HT1080 (cell line): ENCODE measurements around the gene TAGLN2. TPM values are rescaled to one million over a fixed set of nuclear protein-coding genes. Genes with fewer than 3 reads are reported as not detected.

ENCODE experiments used
- DNase-seq: peaks from one replicate; pipeline ENCODE4 v3.0.0-alpha.2; 2015; ENCODE audit warnings: low read depth
- total RNA-seq: library from RNA; depleted of rRNA; stranded (reverse); fragments of >200 nt; shearing (Covaris generic); gene quantifications from 2 replicates; pipeline ENCODE4 v1.2.3, GENCODE V29; 2014

The TAGLN2 gene
- total RNA-seq, 1 experiment from 2014 or later = 859 TPM

DNA sequence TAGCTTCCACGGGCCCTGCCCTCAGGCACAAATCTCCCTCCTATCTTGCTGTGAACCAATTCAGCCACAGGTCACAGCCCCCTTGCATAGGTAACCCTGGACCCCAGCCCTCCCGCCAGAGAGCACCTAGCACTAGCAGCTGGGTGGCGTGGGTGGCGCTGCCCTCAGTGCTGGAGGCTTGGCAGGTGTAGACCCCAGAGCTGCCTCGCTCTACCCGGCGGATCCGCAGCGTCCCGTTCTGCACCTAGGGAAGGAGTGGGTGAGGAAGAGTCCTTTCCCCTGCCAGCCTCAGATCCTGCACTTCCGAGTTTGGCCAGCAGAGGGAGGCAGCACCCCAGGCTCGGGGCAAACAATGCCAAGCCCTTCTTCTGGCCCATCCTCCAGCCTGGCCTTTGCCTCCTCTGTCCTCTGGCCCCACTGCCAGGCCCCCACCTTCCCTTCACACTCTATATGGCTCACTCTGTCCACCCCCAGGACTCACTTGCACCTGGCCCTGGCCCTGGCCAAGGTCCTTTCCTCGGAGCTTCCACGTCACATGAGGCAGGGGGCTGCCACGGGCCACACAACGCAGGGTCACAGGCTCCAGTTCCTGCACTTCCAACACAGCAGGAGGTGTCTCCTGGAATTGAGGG is 11.1 kb upstream of the TAGLN2 start:
- peak; percentile 64 for DNase-seq

DNA sequence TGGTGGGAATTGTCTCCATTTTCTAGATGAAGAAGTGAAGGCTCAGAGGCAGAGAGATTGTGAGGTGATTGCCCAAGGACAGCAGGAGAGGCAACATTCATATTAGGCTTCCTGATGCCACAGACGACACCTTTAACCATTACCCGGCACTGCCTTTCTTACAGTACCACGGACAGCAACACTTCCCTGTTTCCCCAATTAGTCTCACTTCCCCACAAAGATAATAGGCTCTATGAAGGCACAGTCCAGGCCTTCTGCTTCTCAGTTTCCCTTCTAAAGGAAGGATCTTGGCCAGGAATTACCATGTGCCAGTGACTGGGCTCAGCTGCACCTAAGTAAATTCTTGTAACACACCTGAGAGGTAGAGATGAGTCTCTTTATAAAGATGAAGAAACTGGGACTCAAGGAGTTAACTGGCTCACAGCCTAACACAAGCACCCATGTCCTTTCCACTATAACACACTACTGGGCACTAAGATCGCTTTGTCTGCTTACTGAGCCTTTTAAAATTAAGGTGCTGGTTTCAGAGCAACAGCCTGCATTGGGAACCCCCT is 10.5 kb upstream of the TAGLN2 start:
- no peak for DNase-seq

DNA sequence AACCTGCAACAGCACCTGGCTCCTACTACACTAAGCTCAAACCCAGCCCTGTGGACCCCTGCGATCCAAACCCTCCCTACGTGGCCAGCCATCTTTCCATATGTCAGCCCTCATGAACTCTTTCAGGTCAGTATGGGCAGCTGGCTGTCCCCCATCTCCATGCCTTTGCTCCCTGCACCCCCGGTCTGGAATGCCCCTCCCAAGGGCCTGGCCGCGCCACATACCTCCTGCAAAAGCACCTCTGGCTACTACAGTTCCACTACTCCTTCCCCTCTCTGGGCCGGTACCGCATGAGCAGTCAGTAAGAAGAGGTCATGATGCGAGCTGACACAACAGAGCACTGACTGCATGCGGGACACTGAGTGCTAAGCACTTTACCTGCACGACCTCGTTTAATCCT is 10.0 kb upstream of the TAGLN2 start:
- no peak for DNase-seq

DNA sequence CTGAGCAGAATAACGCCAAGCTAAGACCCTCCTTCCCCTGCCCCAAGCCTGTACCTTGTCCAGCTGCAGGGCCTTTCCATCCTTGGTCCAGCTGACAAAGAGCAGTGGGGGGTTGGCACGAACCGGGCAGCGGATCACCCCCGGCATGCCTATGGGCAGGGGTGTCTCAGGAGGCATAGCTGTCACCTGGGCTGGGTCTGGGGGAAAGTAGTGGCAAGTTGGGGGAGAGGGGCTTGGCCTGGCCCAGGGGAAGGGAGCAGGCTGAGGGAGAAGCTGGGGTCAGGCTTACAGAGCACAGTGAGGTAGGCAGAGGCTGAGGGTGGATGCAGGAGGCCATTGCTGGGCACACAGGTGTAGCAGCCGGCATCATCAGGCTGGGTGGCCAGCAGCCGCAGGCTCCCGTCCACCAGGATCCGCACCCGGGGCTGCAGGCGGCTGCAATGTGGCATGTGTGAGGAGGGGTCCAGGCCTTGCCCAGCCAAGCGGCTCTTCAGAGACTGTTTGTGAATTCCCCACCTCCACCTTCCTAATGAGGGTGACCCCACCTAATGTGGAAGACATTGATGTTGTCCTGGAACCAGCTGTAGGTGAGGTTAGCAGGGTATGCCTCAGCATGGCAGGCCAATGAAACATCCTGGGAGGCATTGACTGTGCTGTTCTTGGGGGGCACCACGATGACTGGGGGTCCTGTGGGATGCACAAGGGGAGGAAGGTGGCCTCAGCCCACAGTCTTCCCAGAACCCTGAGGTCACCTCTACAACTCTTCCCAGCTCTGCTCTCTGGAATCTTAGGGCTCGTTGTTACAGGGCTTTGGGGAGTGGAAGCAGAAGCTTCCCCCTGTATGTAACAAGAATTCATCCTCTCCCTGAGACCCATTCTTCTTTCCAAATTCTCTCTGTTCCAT is 9.1 kb upstream of the TAGLN2 start:
- DNase-seq = no peak

DNA sequence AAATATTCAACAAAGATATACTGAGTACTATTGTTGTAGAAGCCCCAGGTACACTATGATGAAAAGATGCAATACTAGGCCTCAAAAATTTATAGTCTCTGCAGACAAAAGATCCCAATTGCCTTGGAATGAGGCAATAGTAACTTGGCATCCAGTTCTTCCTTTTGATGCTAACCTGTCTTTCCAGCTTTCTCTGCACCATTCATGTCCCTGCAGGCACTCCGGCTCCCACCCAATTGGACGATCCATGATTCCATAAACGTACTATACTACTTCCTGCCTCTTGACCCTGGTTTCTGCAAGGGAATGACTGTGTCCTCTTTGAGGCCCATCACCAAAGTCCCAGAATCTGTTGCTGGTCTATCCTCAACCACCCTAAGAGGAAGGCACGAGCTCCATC is 8.0 kb upstream of the TAGLN2 start:
- no peak for DNase-seq

DNA sequence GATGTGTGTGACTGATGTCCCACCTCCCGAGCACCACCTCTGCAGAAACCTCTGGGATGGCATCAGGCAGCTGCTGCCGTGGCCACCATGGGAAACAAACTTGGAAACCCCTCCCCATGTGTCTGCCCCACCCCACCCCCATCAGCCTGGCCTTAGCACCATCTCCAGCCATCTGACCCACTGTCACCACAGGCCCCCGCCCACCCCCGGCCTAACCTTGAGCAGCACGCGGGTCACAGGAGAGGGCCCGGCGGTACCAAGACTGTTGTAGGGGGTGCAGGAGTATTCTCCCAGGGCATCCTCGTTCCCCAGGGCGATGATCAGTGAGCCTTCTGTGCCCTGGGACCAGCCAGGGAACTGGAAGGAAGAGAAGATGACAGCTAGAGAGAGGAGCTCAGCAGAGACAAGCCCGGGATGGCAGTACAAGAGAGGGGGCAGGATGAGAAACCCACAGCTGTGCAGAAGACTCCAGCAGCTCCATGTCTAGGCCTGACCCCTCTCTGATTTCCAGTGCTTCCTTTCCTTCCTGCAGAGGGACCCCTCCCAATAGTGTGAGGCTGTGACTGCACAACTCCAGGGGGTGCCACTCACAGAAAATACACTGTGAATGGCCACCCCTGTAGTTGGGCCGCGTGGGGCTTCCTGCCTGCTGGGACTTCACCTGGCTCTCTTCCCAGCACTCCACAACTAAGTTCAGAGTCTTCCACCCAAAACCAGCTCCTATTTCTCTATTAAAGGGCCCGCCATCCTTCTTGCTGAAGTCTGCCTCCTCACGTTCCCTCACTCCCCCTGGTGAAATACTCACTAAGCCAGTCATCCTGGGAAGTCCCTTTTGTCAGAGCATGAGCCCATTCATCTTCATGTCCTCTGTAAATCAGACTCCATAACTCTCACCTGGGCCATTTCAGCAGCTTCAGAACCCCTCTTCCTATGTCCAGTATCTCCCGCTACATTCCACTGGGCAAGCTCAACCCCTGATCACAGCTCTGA is 7.3 kb upstream of the TAGLN2 start:
- no peak for DNase-seq

DNA sequence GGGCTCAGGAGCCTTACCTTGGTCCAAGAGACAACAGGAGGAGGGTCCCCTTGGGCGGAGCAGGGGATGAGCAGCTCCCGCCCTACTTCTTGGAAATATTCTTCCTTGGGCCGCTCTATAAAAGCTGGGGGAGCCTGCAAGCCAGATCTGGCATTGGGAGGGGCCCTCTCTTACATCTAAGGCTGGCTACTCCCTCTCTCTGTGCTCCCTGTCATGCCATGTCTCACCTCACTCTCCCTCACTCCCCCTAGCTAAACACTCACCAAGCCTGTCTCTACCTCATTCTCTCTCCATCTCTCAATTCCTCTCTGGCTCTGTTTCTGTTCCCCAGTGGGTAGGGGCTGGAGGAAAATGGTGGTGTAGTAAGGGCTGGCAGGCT is 6.5 kb upstream of the TAGLN2 start:
- DNase-seq = no peak

DNA sequence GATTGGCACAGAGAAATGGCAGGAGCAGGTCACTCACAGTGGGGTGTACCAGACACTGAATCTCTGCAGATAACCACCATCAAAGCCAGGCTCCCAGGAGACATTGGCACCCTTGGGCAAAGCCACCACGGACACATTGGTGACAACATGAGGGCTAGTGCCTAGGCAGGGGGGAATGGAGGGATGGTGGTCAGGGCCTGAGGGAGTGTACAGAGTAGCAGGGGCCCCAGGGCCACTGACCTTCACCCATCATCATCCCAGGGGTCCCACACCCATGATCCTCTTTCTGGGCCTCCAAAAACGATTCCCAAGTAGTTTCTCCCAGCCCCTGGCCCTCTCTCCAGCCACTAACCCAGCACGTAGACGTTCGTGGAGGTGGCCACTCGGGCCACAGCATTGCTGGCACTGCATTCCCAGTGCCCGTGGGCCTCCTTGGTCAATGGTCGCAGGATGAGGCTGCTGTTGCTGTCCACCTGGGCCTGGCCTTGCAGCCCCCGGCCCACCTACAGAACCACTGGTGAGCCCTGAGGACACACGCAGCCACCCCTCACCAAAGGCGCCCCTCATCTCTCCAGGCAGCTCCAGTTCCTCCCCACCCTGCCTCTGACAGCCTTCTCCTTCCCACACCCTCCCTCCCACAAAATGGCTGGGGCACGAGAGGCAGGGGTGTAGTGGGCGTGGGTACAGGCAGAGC is 5.9 kb upstream of the TAGLN2 start:
- no peak for DNase-seq

DNA sequence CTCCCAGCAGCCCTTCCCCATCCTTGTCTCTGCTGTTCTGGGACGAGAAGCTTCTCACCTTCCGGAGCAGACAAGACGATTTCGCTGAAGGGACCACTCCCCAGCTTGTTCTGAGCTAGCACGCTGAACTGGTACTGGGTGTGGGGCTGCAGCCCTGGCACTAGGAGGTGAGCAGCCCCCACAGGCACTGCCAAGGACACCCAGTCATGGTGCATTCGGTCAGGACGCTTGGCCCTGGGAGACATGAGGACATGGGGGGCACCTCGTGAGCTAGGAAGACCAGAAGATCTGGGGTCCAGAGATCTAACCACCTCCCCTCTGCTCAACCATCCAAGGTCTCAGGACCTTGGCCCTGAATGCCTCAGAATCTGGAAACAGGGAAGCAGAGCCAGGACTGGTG is 5.3 kb upstream of the TAGLN2 start:
- no peak for DNase-seq

DNA sequence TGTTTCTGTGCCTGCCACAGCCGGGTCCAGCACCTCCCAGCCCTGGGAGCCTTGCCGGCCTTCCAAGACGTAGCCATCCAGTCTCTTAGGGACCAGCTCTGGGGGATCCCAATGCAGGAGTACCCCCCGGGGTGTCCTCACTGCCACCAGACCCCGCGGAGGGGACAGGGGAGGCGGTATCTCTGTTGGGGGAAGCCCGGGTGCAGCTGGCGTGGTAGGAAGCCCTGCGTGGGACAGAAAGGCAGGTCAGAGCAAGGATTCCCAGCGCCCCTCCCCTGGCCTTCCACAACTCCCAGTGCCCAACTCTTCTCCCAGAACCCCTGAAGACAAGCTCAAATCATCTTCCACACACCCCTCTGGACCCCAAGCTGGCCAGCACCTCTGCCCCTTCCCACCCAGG is 4.9 kb upstream of the TAGLN2 start:
- no peak for DNase-seq

DNA sequence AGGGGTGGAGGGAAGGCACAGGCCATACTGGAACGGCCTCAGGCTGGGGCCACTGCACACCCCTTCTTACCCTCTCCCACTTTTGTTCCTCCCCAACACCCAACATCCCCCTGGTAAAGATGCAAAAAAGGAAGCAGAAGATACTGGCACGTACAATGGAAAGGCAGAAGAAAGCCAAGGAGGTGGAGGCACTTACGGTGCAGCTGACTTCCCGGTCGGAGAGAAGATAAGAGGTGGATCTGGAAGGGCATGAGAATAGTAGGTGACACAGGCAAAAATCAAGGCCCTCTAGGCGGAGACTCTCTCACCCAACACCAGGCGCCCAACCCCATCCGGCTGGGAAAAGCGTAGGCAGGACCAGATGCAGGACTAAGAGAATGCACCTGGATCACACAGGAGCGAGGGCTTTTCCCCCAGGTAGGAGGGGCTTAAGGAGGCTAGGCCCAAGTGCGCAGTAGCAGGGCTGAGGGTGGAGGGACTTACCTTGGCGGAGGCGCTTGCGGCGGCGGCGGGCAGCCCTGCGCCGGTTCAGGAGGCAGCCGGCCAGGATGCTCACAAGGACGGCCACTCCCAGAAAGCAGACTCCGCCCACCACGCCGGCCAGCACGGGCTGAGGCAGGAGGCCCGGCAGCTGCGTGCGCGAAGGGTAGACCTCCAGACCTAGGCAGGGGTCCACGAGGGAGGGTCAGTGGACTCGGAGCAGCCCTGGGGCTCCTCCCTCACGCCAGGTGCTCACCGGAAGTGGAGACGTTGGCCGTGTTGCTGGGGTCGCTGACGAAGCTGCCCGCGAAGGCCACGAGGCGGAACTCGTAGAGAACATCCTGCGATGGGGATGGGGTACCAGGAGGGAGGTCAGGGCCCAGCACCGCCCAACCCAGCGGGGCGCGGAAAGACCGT is 4.1 kb upstream of the TAGLN2 start:
- no peak for DNase-seq

DNA sequence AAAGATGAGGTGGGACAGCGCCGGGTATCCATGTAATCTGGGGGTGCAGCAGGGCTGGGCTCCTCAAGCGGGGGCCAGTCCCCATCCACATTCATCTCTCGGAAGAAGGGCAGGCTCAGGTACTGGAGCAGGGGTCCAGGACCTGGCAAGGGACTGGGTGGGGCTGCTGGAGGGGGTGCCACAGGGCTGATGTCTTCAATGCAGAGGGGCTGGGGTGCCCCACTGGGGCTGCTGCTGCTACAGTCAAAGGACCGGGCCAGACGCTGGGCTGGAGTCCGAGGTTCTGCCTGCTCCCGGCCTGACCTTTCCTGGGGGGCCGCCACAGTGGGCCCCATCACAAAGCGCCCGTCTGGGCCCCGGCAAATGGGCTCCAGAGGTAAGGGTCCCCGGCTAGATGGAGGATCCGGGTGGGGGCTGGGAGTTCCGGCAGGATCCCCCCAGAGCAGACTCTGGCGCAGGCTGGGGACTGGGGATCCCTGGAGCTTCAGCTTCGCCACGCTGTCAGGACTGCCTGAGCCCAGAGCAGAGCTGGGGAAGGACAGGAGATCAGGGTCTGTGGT is 3.3 kb upstream of the TAGLN2 start:
- no peak for DNase-seq

DNA sequence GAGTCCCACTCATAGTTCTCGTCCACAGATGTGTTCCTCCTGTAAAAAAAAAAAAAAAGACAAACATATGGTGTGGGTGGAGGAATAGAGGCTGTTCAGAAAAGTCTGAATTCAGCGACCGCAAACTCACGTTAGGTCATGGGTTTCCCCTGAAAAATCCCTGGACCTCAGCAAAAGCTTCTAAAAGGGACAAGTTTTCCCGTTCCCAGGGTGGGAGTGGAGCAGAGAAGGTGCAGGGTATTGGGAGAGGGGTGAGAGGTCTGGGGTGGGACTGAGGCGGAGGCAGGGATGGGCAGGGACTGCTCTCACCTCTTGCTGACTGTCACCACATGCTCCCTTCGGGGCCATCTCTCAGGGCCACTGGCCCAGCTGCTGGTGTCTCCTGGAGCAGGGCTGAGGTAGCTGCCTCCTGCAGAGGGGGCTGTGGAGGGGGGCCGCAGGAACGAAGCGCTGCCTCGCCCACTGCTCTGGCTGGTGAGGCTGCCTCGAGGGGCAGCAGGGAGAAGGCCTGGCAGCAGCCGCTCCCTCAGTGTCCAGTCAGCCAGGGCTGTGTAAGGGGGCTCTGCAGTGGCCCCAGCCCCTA is 2.6 kb upstream of the TAGLN2 start:
- DNase-seq = no peak

DNA sequence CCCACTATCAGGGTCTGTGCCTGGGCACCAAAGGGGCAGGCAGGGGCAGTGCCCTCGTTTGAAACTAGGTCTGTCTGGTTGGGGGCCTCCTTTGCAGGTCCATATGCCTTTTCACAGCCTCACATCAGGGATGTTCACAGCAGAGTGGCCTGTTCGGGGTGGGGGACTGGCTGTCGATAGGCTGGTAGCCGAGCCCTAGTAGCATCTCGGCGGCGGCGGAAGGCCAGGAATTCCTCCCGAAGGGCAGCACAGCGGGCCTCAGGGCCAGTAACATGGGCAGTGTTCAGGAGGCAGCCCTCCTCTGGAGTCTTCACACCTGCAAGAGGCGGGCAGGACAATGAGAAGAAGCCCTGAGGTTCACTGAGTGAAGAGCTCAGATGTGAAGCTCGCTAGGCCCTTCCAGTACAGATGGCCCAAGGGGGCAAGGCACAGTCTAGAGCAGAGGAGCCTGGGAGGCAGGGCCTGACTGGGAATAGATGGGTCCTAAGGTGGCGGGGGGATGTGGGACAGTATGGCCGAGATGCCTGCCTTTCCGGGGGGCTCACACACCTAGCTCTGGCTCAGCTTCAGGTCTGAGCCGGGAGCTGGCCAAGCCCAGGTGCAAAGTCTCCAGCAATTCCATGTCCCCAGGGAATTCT is 2.0 kb upstream of the TAGLN2 start:
- no peak for DNase-seq

DNA sequence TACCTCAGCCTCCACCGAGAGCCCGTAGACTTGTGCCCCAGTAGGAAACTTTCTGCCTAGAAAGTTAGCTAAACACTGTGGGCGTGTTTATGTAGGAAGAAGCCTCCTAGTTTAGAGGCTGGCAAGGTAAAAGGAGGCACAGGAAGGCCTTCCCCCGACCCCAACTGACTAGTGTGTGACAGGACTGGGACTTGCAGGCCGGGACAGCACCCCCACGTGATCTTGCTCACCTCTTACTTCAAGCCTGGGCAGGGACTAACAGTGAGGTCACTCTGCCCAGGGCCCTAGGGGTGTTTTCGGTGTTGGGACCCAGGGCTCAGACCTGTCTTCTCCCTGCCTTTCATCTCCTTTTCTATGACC is 392 bp upstream of the TAGLN2 start:
- DNase-seq = no peak

DNA sequence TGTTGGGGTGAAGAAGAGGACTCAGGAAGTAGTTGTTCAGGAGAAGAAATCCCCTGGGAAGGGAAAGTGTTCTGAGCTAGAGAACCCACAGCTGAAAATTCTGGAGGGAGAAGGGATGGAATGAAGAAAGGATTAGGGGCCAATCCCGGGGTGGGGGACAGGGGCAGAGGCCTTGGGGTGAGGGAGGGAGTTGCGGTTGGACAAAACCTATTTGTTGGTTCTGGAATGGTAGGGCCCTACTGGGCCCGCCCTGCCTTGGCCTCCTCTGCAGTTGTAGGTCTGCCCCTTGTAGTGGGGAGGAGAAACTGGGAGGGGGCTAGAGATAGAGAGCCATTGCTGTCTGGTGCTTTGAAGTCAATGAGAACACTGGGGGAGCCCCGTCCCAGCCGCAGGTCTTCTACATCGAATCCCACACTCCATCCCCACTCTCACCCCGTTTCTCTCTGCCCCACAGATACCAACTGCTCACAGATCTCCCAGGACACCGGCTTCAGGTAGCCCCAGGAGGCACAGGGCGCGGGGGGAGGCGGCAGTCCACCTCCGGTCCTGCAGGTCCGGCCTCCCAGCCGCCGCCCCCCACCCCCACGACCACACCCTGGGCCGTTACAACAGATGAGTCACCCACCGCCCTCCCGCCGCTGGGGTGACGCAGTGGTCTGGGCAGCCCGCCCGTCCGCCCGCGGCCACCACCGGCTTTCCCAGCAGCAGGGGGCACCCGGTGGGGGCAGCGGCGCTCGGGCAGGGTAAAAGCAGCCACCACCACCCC is 1.1 kb downstream of the TAGLN2 start:
- DNase-seq = peak; percentile 93

DNA sequence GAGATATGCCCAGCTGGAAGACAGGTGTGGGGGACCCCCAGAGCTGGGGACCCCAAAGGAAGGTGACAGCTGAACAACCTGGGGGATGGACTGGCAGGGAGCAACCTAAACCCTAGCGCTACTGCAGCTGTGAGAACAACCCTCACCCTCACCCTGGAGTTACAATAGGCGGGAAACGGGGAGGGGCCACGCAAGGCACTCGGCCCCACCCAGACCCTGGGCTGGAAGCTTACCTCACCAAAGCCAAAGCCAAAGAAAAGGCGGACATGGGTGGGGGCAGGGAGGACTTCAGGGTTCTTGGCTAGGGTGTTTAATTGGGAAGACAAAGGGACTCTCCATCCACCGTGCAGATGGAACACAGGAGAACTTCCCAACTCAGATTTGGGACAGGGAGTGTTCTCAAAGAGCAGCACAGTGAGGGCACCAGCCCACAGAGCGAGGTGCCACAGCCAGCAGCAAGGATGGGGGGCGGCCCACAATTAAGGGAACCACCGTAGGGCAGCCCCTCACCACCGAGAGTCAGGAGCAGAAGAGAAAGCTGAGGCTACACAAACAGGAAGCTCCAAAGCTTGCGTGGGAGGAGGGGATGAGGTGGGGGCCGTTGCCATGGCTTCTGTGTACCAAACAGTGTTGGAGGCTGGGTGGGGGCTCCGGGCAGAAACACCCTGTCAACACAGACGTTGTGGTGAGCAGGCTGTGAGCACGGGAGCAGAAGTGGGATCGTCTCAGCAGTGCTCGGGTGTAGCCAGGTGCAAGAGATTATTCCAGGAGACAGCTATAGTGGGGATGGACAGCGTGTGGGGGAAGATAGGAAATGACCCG is 1.9 kb downstream of the TAGLN2 start:
- DNase-seq = peak; percentile 86
